Medulla oblongata (tissue), 1 donor: Measurements from ENCODE around the gene SFXN1.

Experiments
- DNase-seq: peaks from one replicate; pipeline ENCODE4 v3.0.0-alpha.2; 2015; ENCODE audit errors: extremely low spot score

SFXN1 gene

DNA sequence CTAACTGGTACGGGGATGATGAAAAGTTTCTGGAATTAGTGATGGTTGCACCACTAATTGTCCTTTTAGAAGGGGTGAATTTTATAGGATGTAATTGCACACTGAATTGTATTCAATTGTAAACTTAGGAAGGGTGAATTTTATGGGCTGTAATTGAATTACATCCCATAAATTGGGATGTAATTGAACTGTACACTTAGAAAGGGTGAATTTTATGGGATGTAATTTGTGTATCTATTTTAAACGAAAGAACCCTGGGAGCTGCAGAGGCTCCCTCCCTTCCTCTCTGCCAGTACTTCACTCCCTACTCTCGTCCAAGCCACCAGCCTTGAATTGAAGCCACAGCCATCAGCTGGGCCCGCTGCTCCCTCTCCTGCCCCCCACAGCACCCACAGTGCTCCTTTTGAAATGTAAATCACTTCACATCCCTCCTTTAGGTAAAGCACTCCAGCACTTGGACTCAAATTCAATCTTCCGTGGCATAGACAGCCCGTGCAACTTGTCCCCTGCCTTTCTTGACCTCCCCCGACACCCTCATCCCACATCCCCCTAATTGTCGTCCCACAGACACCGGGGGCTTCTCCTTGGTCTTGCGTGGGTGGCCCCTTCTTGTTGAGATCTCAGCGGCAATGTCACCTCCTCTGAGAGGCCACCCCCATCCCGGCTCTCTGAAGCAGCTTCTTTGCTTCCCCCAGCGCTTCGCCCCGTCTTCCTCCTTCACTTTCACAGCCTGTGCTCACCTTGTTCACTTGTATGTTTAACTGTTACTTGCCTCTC, 95.3 kb downstream of the SFXN1 start:
- DNase-seq: no peak

DNA sequence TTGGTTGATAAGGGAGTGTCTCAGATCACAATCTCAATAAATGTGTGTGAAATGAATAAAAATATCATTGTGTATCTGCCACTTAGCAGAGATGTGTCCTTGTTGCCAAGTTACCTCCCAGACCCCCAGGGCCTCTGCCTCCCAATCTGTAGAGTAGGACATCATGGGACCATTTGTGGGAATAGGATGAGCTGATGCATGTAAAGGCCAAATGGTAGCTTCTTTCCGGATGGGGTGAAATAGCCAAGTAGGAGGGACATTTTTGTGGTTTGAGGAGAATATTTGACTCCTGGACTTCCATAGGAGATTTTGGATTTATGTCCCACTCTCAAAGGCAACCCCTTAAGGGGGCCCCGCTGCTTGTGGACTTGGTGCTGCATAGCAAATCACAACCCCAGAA, 96.9 kb downstream of the SFXN1 start:
- DNase-seq: no peak

DNA sequence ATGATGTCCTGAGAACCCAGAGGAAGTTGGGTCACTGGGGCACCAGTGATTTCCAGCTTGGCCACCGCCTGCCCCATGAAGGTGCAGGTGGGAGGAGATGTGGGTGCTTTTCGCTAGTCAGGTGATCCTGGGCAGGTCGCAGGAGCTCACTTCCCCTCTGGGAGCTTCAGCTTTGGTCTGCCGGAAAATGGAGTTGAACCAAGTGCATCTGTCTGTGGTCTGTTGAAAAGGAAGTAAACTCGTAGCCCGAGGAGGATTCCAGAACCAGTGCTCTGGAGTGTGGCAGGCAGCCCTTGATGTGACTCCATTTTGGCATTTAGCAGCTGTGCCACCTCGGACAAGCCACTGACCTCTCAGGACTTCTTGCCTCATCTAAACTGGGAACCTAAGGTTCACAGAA, 97.7 kb downstream of the SFXN1 start:
- no peak for DNase-seq

DNA sequence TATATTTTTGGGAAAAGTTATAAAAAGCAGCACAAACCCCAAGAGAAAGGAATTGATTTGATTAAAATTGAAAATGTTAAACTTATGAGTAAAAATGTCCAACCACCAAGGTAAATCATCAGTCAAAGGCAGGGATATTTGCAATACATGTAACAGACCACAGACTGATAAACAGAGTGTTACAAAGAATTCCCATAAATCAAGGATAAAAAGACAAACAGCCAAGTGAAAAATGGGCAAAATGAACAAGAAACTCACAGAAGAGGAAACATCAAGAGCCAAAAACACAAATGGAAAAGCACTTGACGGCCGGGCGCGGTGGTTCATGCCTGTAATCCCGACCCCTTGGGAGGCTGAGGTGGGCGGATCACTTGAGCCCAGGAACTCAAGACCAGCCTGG, 98.2 kb downstream of the SFXN1 start:
- no peak for DNase-seq
